WTC11 (cell line): Measurements from ENCODE around the gene RHOT2. TPM values are rescaled to one million over a fixed set of nuclear protein-coding genes. Genes with fewer than 3 reads are reported as not detected.

ENCODE experiments used
- ATAC-seq: fragments of 200-7000 bp; cut with Tn5 transposase; 2 replicates; pipeline ENCODE4 v1.10.0; 2021; ENCODE audit warnings: mild to moderate bottlenecking, moderate library complexity
- CTCF ChIA-PET: fragments of 300-600 bp; sonication (Branson Sonifier 250); formaldehyde crosslinking; loops from one replicate; lab custom pipeline; 2021; ENCODE audit warnings: antibody characterized with exemption; lab: Charles Lee
- POLR2A ChIA-PET: fragments of 350-600 bp; sonication (Branson Sonifier 250); formaldehyde crosslinking; loops from one replicate; lab custom pipeline; 2021; ENCODE audit warnings: antibody characterized with exemption; lab: Charles Lee
- DNase-seq: peaks from one replicate; pipeline ENCODE4 v3.0.0; 2021; ENCODE audit warnings: low spot score
- H3K27ac Mint-ChIP-seq: 2 replicates; pipeline ENCODE4 v1.8.0; 2021; ENCODE audit warnings: mixed read lengths
- H3K27me3 Mint-ChIP-seq: 2 replicates; pipeline ENCODE4 v1.8.0; 2021; ENCODE audit warnings: low read depth, mild to moderate bottlenecking, moderate library complexity, mixed read lengths
- H3K36me3 Mint-ChIP-seq: 2 replicates; pipeline ENCODE4 v1.8.0; 2021; ENCODE audit warnings: mixed read lengths
- H3K4me1 Mint-ChIP-seq: 2 replicates; pipeline ENCODE4 v1.8.0; 2022; ENCODE audit warnings: mixed read lengths
- H3K4me3 Mint-ChIP-seq: 2 replicates; pipeline ENCODE4 v1.8.0; 2021; ENCODE audit warnings: mild to moderate bottlenecking, moderate library complexity, mixed read lengths
- H3K9me3 Mint-ChIP-seq: 2 replicates; pipeline ENCODE4 v1.8.0; 2021; ENCODE audit warnings: mixed read lengths
- CREB1 ChIP-seq: sonication (generic); formaldehyde crosslinking; IDR thresholded peaks from 2 replicates; pipeline ENCODE4 v1.8.0; 2023; ENCODE audit warnings: mild to moderate bottlenecking, missing genetic modification reagents
- EMX1 ChIP-seq: fragments of 250-450 bp; sonication (Bioruptor Pico); IDR thresholded peaks from 2 replicates; pipeline ENCODE4 v1.8.0; 2021; ENCODE audit warnings: mild to moderate bottlenecking
- ESRRA ChIP-seq: sonication (generic); formaldehyde crosslinking; IDR thresholded peaks from 2 replicates; pipeline ENCODE4 v1.8.1; 2022; ENCODE audit warnings: mild to moderate bottlenecking, missing genetic modification reagents, borderline replicate concordance
- ETV6 ChIP-seq: sonication (generic); formaldehyde crosslinking; IDR thresholded peaks from 2 replicates; pipeline ENCODE4 v1.8.1; 2022; ENCODE audit warnings: mild to moderate bottlenecking, missing genetic modification reagents
- FOXP1 ChIP-seq: sonication (generic); formaldehyde crosslinking; IDR thresholded peaks from 2 replicates; pipeline ENCODE4 v1.8.0; 2022; ENCODE audit warnings: missing genetic modification reagents, mild to moderate bottlenecking, moderate library complexity, borderline replicate concordance
- GTF2I ChIP-seq: fragments of 250-450 bp; sonication (Bioruptor Pico); conservative IDR thresholded peaks from 2 replicates; pipeline ENCODE4 v1.4.0; 2021; ENCODE audit warnings: mild to moderate bottlenecking
- JUN ChIP-seq: sonication (generic); formaldehyde crosslinking; IDR thresholded peaks from 2 replicates; pipeline ENCODE4 v1.8.0; 2023; ENCODE audit warnings: mild to moderate bottlenecking, missing genetic modification reagents
- NR1H2 ChIP-seq: sonication (generic); formaldehyde crosslinking; IDR thresholded peaks from 2 replicates; pipeline ENCODE4 v1.9.0; 2021; ENCODE audit warnings: mild to moderate bottlenecking, moderate library complexity, missing genetic modification reagents
- NR2C2 ChIP-seq: sonication (generic); formaldehyde crosslinking; IDR thresholded peaks from 2 replicates; pipeline ENCODE4 v1.8.0; 2022; ENCODE audit warnings: mild to moderate bottlenecking, missing genetic modification reagents
- NR3C1 ChIP-seq: sonication (generic); formaldehyde crosslinking; conservative IDR thresholded peaks from 2 replicates; pipeline ENCODE4 v1.8.1; 2023; ENCODE audit warnings: low read depth, mild to moderate bottlenecking, missing genetic modification reagents
- SMAD3 ChIP-seq: sonication (generic); formaldehyde crosslinking; IDR thresholded peaks from 2 replicates; pipeline ENCODE4 v1.8.0; 2022; ENCODE audit warnings: missing genetic modification reagents, mild to moderate bottlenecking, borderline replicate concordance
- SMAD4 ChIP-seq: sonication (generic); formaldehyde crosslinking; IDR thresholded peaks from 2 replicates; pipeline ENCODE4 v1.8.0; 2022; ENCODE audit warnings: mild to moderate bottlenecking, missing genetic modification reagents
- SP1 ChIP-seq: sonication (generic); formaldehyde crosslinking; conservative IDR thresholded peaks from 2 replicates; pipeline ENCODE4 v1.8.1; 2022; ENCODE audit warnings: missing genetic modification reagents
- TP53 ChIP-seq: sonication (generic); formaldehyde crosslinking; IDR thresholded peaks from 2 replicates; pipeline ENCODE4 v1.8.1; 2023; ENCODE audit warnings: mild to moderate bottlenecking, missing genetic modification reagents
- ZNF232 ChIP-seq: sonication (generic); formaldehyde crosslinking; IDR thresholded peaks from 2 replicates; pipeline ENCODE4 v1.8.0; 2022; ENCODE audit warnings: mild to moderate bottlenecking, missing genetic modification reagents
- ZNF317 ChIP-seq: sonication (generic); formaldehyde crosslinking; IDR thresholded peaks from 2 replicates; pipeline ENCODE4 v1.8.1; 2023; ENCODE audit warnings: low read depth, mild to moderate bottlenecking, moderate library complexity, missing genetic modification reagents, borderline replicate concordance
- ZNF396 ChIP-seq: fragments of 250-450 bp; sonication (Bioruptor Pico); IDR thresholded peaks from 2 replicates; pipeline ENCODE4 v1.8.0; 2021; ENCODE audit warnings: mild to moderate bottlenecking, moderate library complexity, borderline replicate concordance
- total RNA-seq: library from RNA; stranded (reverse); gene quantifications from 3 replicates; pipeline ENCODE4 v1.2.3, GENCODE V29; 2021
- TF ChIP-seq, protein P1 (sequence below): sonication (generic); formaldehyde crosslinking; IDR thresholded peaks from 2 replicates; pipeline ENCODE4 v1.8.0; 2023; ENCODE audit warnings: mild to moderate bottlenecking, missing genetic modification reagents
- TF ChIP-seq, protein P2 (sequence below): sonication (generic); formaldehyde crosslinking; IDR thresholded peaks from 2 replicates; pipeline ENCODE4 v1.8.0; 2022; ENCODE audit warnings: mild to moderate bottlenecking, missing genetic modification reagents
- TF ChIP-seq, protein P3 (sequence below): fragments of 200-600 bp; IDR thresholded peaks from 2 replicates; pipeline ENCODE4 v1.8.0; 2022; ENCODE audit warnings: antibody characterized with exemption
- TF ChIP-seq, protein P4 (sequence below): sonication (generic); formaldehyde crosslinking; IDR thresholded peaks from 2 replicates; pipeline ENCODE4 v1.8.1; 2023; ENCODE audit warnings: mild to moderate bottlenecking, missing genetic modification reagents, moderate library complexity
- TF ChIP-seq, protein P5 (sequence below): fragments of 250-450 bp; sonication (Bioruptor Pico); IDR thresholded peaks from 2 replicates; pipeline ENCODE4 v1.8.0; 2021; ENCODE audit warnings: mild to moderate bottlenecking
- TF ChIP-seq, protein P6 (sequence below): sonication (generic); formaldehyde crosslinking; IDR thresholded peaks from 2 replicates; pipeline ENCODE4 v1.8.1; 2023; ENCODE audit warnings: mild to moderate bottlenecking, missing genetic modification reagents, borderline replicate concordance
- TF ChIP-seq, protein P7 (sequence below): sonication (generic); formaldehyde crosslinking; IDR thresholded peaks from 2 replicates; pipeline ENCODE4 v1.8.0; 2022; ENCODE audit warnings: mild to moderate bottlenecking, missing genetic modification reagents
- TF ChIP-seq, protein P8 (sequence below): sonication (generic); formaldehyde crosslinking; conservative IDR thresholded peaks from 2 replicates; pipeline ENCODE4 v1.8.1; 2022; ENCODE audit warnings: mild to moderate bottlenecking, missing genetic modification reagents

The RHOT2 gene
- total RNA-seq, 1 experiment from 2014 or later, result 285 TPM

DNA sequence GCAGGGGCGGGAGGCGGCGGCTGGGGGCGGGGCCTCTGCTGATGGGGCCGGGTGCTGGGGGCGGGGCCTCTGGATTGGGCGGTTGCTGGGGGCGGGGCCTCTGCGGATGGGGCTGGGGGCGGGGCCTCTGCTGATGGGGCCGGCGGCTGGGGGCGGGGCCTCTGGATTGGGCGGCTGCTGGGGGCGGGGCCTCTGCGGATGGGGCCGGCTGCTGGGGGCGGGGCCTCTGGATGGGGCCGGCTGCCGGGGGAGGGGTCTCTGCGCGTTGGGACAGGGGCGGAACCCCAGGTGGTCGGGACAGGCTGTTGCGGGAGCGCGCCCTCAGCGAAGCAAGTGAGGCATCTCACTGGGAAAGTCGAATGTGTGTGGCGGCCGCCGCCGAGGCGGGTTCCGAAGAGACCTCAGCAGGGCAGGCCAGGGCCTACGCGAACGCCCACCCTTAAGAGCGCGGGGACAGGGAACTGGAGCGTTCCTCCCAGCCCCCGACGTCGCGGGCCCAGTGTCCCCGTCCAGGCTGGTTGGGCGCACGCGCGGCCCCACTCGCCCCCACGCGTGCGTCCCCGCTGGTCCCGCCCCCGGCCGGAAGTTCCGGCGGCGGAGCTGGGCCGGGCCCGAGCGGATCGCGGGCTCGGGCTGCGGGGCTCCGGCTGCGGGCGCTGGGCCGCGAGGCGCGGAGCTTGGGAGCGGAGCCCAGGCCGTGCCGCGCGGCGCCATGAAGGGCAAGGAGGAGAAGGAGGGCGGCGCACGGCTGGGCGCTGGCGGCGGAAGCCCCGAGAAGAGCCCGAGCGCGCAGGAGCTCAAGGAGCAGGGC is 12.1 kb downstream of the RHOT2 start, which contains the start of gene STUB1:
STUB1 (plus strand) TSS at position 597 of the 811 bp plus-strand sequence; CDS start at position 713, 116 bp downstream.
- H3K4me1 Mint-ChIP-seq, result peaks cover 27% of the 10 kb centered on the region
- ATAC-seq (peak; percentile 41), DNase-seq (peak; percentile 97)
- H3K27ac Mint-ChIP-seq, result peak within 1 kb of the TSS; percentile 85
- H3K4me3 Mint-ChIP-seq, result peak within 1 kb of the TSS; percentile 76
- no peaks in the 10 kb centered on the region for H3K9me3 Mint-ChIP-seq
- H3K36me3 Mint-ChIP-seq, result peaks cover 20% of the 10 kb centered on the region
- POLR2A ChIA-PET, result interaction anchor here (0.9 to 1.9 kb wide), 4 partner anchors 10 to 40 kb away, joined by 3 to 5 read pairs (median 4); partner anchors contain the start of gene WDR24
- CTCF ChIA-PET, result interaction anchor here (0.9 to 3.1 kb wide), 9 partner anchors 9 to 101 kb away, joined by 3 to 21 read pairs (median 6); partner anchors contain the start of genes METRN and RHOT2
- no peaks in the 10 kb centered on the region for H3K27me3 Mint-ChIP-seq
- TF ChIP-seq, protein P1, sequence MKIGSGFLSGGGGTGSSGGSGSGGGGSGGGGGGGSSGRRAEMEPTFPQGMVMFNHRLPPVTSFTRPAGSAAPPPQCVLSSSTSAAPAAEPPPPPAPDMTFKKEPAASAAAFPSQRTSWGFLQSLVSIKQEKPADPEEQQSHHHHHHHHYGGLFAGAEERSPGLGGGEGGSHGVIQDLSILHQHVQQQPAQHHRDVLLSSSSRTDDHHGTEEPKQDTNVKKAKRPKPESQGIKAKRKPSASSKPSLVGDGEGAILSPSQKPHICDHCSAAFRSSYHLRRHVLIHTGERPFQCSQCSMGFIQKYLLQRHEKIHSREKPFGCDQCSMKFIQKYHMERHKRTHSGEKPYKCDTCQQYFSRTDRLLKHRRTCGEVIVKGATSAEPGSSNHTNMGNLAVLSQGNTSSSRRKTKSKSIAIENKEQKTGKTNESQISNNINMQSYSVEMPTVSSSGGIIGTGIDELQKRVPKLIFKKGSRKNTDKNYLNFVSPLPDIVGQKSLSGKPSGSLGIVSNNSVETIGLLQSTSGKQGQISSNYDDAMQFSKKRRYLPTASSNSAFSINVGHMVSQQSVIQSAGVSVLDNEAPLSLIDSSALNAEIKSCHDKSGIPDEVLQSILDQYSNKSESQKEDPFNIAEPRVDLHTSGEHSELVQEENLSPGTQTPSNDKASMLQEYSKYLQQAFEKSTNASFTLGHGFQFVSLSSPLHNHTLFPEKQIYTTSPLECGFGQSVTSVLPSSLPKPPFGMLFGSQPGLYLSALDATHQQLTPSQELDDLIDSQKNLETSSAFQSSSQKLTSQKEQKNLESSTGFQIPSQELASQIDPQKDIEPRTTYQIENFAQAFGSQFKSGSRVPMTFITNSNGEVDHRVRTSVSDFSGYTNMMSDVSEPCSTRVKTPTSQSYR (CRISPR knock-in tag), result no peak
- TF ChIP-seq ESRRA (CRISPR knock-in tag) (no peak), TP53 (CRISPR knock-in tag) (peak; percentile 55; the same call in 1 of the 2 replicates), ZNF232 (CRISPR knock-in tag) (no peak), SMAD3 (CRISPR knock-in tag) (no peak), EMX1 (CRISPR knock-in tag) (no peak), ETV6 (CRISPR knock-in tag) (peak; percentile 75; the same call in 1 of the 2 replicates), NR3C1 (CRISPR knock-in tag) (no peak), ZNF396 (CRISPR knock-in tag) (no peak), JUN (CRISPR knock-in tag) (no peak), SMAD4 (CRISPR knock-in tag) (no peak), GTF2I (CRISPR knock-in tag) (no peak), CREB1 (CRISPR knock-in tag) (no peak), FOXP1 (peak; percentile 85; the same call in 1 of the 2 replicates), NR1H2 (CRISPR knock-in tag) (no peak), NR2C2 (no peak), ZNF317 (CRISPR knock-in tag) (no peak), SP1 (peak; percentile 54)
- TF ChIP-seq, protein P2, sequence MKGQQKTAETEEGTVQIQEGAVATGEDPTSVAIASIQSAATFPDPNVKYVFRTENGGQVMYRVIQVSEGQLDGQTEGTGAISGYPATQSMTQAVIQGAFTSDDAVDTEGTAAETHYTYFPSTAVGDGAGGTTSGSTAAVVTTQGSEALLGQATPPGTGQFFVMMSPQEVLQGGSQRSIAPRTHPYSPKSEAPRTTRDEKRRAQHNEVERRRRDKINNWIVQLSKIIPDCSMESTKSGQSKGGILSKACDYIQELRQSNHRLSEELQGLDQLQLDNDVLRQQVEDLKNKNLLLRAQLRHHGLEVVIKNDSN (CRISPR knock-in tag), result no peak
- TF ChIP-seq, protein P3, sequence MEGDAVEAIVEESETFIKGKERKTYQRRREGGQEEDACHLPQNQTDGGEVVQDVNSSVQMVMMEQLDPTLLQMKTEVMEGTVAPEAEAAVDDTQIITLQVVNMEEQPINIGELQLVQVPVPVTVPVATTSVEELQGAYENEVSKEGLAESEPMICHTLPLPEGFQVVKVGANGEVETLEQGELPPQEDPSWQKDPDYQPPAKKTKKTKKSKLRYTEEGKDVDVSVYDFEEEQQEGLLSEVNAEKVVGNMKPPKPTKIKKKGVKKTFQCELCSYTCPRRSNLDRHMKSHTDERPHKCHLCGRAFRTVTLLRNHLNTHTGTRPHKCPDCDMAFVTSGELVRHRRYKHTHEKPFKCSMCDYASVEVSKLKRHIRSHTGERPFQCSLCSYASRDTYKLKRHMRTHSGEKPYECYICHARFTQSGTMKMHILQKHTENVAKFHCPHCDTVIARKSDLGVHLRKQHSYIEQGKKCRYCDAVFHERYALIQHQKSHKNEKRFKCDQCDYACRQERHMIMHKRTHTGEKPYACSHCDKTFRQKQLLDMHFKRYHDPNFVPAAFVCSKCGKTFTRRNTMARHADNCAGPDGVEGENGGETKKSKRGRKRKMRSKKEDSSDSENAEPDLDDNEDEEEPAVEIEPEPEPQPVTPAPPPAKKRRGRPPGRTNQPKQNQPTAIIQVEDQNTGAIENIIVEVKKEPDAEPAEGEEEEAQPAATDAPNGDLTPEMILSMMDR, result no peak
- TF ChIP-seq, protein P4, sequence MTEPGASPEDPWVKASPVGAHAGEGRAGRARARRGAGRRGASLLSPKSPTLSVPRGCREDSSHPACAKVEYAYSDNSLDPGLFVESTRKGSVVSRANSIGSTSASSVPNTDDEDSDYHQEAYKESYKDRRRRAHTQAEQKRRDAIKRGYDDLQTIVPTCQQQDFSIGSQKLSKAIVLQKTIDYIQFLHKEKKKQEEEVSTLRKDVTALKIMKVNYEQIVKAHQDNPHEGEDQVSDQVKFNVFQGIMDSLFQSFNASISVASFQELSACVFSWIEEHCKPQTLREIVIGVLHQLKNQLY (CRISPR knock-in tag), result no peak
- TF ChIP-seq, protein P5, sequence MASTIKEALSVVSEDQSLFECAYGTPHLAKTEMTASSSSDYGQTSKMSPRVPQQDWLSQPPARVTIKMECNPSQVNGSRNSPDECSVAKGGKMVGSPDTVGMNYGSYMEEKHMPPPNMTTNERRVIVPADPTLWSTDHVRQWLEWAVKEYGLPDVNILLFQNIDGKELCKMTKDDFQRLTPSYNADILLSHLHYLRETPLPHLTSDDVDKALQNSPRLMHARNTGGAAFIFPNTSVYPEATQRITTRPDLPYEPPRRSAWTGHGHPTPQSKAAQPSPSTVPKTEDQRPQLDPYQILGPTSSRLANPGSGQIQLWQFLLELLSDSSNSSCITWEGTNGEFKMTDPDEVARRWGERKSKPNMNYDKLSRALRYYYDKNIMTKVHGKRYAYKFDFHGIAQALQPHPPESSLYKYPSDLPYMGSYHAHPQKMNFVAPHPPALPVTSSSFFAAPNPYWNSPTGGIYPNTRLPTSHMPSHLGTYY (CRISPR knock-in tag), result no peak
- TF ChIP-seq, protein P6, sequence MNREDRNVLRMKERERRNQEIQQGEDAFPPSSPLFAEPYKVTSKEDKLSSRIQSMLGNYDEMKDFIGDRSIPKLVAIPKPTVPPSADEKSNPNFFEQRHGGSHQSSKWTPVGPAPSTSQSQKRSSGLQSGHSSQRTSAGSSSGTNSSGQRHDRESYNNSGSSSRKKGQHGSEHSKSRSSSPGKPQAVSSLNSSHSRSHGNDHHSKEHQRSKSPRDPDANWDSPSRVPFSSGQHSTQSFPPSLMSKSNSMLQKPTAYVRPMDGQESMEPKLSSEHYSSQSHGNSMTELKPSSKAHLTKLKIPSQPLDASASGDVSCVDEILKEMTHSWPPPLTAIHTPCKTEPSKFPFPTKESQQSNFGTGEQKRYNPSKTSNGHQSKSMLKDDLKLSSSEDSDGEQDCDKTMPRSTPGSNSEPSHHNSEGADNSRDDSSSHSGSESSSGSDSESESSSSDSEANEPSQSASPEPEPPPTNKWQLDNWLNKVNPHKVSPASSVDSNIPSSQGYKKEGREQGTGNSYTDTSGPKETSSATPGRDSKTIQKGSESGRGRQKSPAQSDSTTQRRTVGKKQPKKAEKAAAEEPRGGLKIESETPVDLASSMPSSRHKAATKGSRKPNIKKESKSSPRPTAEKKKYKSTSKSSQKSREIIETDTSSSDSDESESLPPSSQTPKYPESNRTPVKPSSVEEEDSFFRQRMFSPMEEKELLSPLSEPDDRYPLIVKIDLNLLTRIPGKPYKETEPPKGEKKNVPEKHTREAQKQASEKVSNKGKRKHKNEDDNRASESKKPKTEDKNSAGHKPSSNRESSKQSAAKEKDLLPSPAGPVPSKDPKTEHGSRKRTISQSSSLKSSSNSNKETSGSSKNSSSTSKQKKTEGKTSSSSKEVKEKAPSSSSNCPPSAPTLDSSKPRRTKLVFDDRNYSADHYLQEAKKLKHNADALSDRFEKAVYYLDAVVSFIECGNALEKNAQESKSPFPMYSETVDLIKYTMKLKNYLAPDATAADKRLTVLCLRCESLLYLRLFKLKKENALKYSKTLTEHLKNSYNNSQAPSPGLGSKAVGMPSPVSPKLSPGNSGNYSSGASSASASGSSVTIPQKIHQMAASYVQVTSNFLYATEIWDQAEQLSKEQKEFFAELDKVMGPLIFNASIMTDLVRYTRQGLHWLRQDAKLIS, result no peak
- TF ChIP-seq, protein P7, sequence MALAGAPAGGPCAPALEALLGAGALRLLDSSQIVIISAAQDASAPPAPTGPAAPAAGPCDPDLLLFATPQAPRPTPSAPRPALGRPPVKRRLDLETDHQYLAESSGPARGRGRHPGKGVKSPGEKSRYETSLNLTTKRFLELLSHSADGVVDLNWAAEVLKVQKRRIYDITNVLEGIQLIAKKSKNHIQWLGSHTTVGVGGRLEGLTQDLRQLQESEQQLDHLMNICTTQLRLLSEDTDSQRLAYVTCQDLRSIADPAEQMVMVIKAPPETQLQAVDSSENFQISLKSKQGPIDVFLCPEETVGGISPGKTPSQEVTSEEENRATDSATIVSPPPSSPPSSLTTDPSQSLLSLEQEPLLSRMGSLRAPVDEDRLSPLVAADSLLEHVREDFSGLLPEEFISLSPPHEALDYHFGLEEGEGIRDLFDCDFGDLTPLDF (CRISPR knock-in tag), result no peak
- TF ChIP-seq, protein P8, sequence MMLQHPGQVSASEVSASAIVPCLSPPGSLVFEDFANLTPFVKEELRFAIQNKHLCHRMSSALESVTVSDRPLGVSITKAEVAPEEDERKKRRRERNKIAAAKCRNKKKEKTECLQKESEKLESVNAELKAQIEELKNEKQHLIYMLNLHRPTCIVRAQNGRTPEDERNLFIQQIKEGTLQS (CRISPR knock-in tag), result no peak
